Measurements from ENCODE around the gene SPON1.
"Not testable (repeated sequence)": the region's sequence is repeated elsewhere in the genome, so short reads cannot be mapped to it uniquely, and the experiment has no call there.

SPON1 gene

DNA sequence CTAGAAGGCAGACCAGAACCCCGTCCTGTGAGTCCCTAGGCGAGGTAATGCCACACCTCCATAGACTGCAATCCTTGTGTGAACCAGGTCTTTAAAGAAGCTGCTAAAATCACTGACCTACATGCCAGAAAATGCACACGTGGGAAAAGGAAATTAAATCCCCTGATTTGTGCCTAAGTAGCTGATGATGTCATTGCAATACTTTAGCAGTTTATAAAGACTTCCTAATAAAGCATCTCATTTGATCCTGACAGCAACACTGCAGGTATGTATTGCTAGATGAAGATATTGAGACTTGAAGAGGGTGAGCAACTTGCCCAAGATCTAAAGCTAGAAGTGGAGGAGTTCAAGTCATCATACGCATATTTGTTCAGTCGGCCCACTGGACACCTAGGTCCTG is 289.2 kb downstream of the SPON1 start:
- TF ChIP-seq, protein P1, sequence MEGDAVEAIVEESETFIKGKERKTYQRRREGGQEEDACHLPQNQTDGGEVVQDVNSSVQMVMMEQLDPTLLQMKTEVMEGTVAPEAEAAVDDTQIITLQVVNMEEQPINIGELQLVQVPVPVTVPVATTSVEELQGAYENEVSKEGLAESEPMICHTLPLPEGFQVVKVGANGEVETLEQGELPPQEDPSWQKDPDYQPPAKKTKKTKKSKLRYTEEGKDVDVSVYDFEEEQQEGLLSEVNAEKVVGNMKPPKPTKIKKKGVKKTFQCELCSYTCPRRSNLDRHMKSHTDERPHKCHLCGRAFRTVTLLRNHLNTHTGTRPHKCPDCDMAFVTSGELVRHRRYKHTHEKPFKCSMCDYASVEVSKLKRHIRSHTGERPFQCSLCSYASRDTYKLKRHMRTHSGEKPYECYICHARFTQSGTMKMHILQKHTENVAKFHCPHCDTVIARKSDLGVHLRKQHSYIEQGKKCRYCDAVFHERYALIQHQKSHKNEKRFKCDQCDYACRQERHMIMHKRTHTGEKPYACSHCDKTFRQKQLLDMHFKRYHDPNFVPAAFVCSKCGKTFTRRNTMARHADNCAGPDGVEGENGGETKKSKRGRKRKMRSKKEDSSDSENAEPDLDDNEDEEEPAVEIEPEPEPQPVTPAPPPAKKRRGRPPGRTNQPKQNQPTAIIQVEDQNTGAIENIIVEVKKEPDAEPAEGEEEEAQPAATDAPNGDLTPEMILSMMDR (IDR thresholded peaks at IDR 0.05; ENCODE audit: low read depth, low read length, missing control alignments) = no peak
- no peak for DNase-seq
- no peak overlapping the region for H3K27ac ChIP-seq
- no peaks in the 10 kb centered on the region for H3K27me3 ChIP-seq (replicated peaks)
- H3K36me3 ChIP-seq (replicated peaks) = no peaks in the 10 kb centered on the region
- H3K4me3 ChIP-seq (ENCODE audit: low read depth, low read length) = no peak overlapping the region
- in situ Hi-C loops (cut with HindIII; ENCODE audit: low pct_ligation_motif_present, low sequenced_read_pairs) = no loop called here

DNA sequence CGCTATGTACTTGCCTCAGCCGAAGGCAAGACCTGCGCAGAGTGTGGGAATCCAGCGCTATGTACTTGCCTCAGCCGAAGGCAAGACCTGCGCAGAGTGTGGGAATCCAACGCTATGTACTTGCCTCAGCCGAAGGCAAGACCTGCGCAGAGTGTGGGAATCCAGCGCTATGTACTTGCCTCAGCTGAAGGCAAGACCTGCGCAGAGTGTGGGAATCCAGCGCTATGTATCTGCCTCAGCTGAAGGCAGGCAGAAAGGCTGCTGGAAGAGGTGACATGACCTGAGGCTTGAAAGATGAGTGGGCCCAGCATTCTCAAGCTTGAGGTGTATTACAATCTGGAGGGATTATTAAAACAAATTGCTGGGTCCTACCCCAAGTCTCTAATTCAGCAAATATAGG is 290.0 kb downstream of the SPON1 start:
- H3K27ac ChIP-seq; DNase-seq; H3K4me3 ChIP-seq (ENCODE audit: low read depth, low read length); H3K36me3 ChIP-seq (replicated peaks); H3K27me3 ChIP-seq (replicated peaks); in situ Hi-C loops (cut with HindIII; ENCODE audit: low pct_ligation_motif_present, low sequenced_read_pairs): not testable (repeated sequence)

DNA sequence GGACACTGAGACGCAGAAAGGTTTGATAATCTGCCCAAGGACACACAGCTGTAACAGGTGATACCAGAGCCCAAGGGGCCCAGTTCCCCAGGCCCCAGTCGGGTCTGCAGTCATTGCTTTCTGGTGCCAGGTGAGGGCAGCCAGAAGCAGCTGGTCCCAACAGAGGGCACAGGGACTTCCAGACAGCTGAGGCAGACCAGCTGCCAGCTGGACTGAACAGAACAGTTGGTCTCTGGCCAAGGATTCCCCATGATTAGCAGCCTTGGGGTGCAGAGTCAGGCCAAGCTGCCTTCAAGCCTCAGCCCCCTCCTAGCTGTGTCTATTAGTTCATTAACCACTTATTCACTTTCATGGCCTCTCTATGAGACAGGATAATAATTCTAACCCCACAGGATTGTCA is 290.9 kb downstream of the SPON1 start:
- Histone ChIP-seq H3K27ac (no peak overlapping the region), H3K4me3 (ENCODE audit: low read depth, low read length) (no peak overlapping the region), H3K36me3 (replicated peaks) (no peaks in the 10 kb centered on the region), H3K27me3 (replicated peaks) (no peaks in the 10 kb centered on the region)
- in situ Hi-C loops (cut with HindIII; ENCODE audit: low pct_ligation_motif_present, low sequenced_read_pairs) = no loop called here
- DNase-seq = no peak
- TF ChIP-seq, protein P1 (IDR thresholded peaks at IDR 0.05; ENCODE audit: low read depth, low read length, missing control alignments) = no peak

DNA sequence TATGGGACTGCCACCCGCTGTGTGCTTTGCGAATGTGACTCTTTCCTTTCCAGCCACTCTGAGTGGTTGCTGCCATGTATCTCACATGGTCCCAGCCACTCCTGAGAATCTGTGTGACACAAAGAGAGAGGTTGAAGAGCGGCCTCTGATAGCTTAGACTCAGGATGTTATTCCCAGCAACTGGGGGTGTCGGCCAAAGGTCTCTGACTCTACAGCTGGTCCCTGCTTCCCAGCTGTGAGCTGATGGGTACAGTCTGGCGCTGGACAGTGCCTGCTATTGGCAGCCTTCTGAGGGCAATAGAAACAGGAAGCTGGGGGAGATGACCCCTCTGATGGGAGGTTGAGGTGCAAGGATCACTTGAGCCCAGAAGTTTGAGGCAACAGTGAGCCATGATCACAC is 291.3 kb downstream of the SPON1 start:
- in situ Hi-C loops (cut with HindIII; ENCODE audit: low pct_ligation_motif_present, low sequenced_read_pairs) = no loop called here
- Histone ChIP-seq H3K27me3 (replicated peaks) (no peaks in the 10 kb centered on the region), H3K36me3 (replicated peaks) (no peaks in the 10 kb centered on the region), H3K27ac (no peak overlapping the region), H3K4me3 (ENCODE audit: low read depth, low read length) (no peak overlapping the region)
- TF ChIP-seq, protein P1 (IDR thresholded peaks at IDR 0.05; ENCODE audit: low read depth, low read length, missing control alignments) = no peak
- no peak for DNase-seq

DNA sequence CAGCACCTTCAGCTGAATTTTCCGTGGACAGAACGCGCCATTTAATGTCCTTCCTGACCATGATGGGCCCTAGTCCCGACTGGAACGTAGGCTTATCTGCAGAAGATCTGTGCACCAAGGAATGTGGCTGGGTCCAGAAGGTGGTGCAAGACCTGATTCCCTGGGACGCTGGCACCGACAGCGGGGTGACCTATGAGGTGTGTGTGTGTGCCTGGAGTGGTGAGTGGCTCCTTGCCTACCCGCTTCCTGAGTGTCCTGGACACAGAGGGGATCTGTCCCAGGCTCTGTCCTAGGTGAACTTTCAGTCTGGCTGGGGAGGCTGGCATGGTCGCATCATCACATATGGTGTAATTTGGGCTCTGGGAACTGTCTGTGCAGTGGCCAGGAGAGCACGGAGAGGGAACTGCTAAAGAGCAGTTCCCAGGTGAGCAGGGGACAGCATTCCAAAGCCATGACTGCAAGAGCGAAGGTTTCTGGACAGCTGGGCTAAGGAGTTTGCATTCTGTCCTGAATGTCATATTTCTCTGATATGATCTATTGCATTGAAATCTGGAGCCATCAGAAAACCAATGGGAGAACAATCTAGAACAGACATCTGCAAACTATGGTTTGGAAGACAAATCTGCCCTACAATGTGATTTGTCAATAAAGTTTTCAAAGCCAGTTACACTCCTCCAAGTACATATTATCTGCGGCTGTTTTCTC is 292.2 kb downstream of the SPON1 start:
- TF ChIP-seq, protein P1 (IDR thresholded peaks at IDR 0.05; ENCODE audit: low read depth, low read length, missing control alignments) = no peak
- H3K36me3 ChIP-seq (replicated peaks) = no peaks in the 10 kb centered on the region
- H3K27me3 ChIP-seq (replicated peaks) = no peaks in the 10 kb centered on the region
- DNase-seq = no peak
- no peak overlapping the region for H3K27ac ChIP-seq
- in situ Hi-C loops (cut with HindIII; ENCODE audit: low pct_ligation_motif_present, low sequenced_read_pairs) = no loop called here
- H3K4me3 ChIP-seq (ENCODE audit: low read depth, low read length) = no peak overlapping the region

DNA sequence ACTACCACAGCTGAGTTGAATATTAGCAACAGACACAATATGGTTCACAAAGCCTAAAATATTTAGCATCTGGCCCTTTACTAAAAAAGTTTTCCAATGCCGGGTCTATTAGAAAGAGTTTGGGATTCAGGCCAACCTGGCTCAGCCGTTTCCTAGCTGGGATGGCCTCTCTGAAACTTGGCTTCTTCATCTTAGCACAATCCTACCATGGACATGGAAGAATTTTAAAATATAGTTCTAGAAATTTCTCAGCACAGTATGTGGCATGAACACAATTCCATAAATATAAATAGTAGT is 292.7 kb downstream of the SPON1 start:
- in situ Hi-C loops (cut with HindIII; ENCODE audit: low pct_ligation_motif_present, low sequenced_read_pairs) = no loop called here
- Histone ChIP-seq H3K27ac (no peak overlapping the region), H3K27me3 (replicated peaks) (no peaks in the 10 kb centered on the region), H3K4me3 (ENCODE audit: low read depth, low read length) (no peak overlapping the region), H3K36me3 (replicated peaks) (no peaks in the 10 kb centered on the region)
- TF ChIP-seq, protein P1 (IDR thresholded peaks at IDR 0.05; ENCODE audit: low read depth, low read length, missing control alignments) = no peak
- no peak for DNase-seq
